HepG2 (cell line): ENCODE data around the gene PIP5KL1. TPM values are rescaled to one million over a fixed set of nuclear protein-coding genes. Genes with fewer than 3 reads are reported as not detected.
A peak's percentile ranks its signal among the peaks of the same experiment; 100 is the strongest.

ENCODE experiments used
- ADNP ChIP-seq: sonication (generic); formaldehyde crosslinking; IDR thresholded peaks from 2 replicates; pipeline ENCODE4 v1.4.0; 2020; ENCODE audit warnings: missing genetic modification reagents
- BRD4 ChIP-seq: sonication (generic); formaldehyde crosslinking; IDR thresholded peaks from 2 replicates; pipeline ENCODE4 v1.4.0; 2020; ENCODE audit warnings: missing genetic modification reagents
- GATAD1 ChIP-seq: IDR thresholded peaks from 2 replicates; pipeline ENCODE4 v1.6.1; 2016; ENCODE audit warnings: missing genetic modification reagents, missing compliant biosample characterization
- GPN1 ChIP-seq: sonication (generic); formaldehyde crosslinking; IDR thresholded peaks from 2 replicates; pipeline ENCODE4 v1.5.1; 2020; ENCODE audit warnings: missing genetic modification reagents, borderline replicate concordance
- HHEX ChIP-seq: IDR thresholded peaks from 2 replicates; pipeline ENCODE4 v1.6.1; 2016; ENCODE audit warnings: control low read depth
- NFYC ChIP-seq: IDR thresholded peaks from 2 replicates; pipeline ENCODE4 v1.6.1; 2016; ENCODE audit warnings: missing genetic modification reagents, missing compliant biosample characterization
- NR2C2 ChIP-seq: sonication (generic); formaldehyde crosslinking; IDR thresholded peaks from 2 replicates; pipeline ENCODE4 v1.4.0; 2020; ENCODE audit warnings: missing genetic modification reagents, mild to moderate bottlenecking, moderate library complexity, borderline replicate concordance
- RFXANK ChIP-seq: IDR thresholded peaks from 2 replicates; pipeline ENCODE4 v1.6.1; 2016
- SP5 ChIP-seq: IDR thresholded peaks from 2 replicates; pipeline ENCODE4 v1.6.1; 2016; ENCODE audit warnings: low read depth, borderline replicate concordance
- SRF ChIP-seq: IDR thresholded peaks from 2 replicates; pipeline ENCODE4 v1.6.1; 2011; ENCODE audit warnings: mild to moderate bottlenecking, low read depth, low read length, moderate library complexity
- SRSF4 ChIP-seq: fragments of 200-400 bp; formaldehyde crosslinking; IDR thresholded peaks from one replicate; pipeline ENCODE4 v1.6.1; 2018; ENCODE audit warnings: mild to moderate bottlenecking, low read depth, low read length, moderate library complexity; ENCODE audit not compliant: poor library complexity, severe bottlenecking
- THAP11 ChIP-seq: IDR thresholded peaks from 2 replicates; pipeline ENCODE4 v1.6.1; 2016; ENCODE audit warnings: missing biosample characterization, missing genetic modification reagents
- U2AF1 ChIP-seq: fragments of 200-400 bp; formaldehyde crosslinking; optimal IDR thresholded peaks from 2 replicates; pipeline ENCODE3; 2017; ENCODE audit warnings: mild to moderate bottlenecking, low read depth, low read length
- ZFP62 ChIP-seq: sonication (generic); formaldehyde crosslinking; IDR thresholded peaks from 2 replicates; pipeline ENCODE4 v1.4.0; 2020; ENCODE audit warnings: missing genetic modification reagents
- ZNF263 ChIP-seq: sonication (generic); formaldehyde crosslinking; IDR thresholded peaks from 2 replicates; pipeline ENCODE4 v1.4.0; 2020; ENCODE audit warnings: missing genetic modification reagents
- ZNF451 ChIP-seq: sonication (generic); formaldehyde crosslinking; IDR thresholded peaks from 2 replicates; pipeline ENCODE4 v1.5.0; 2020; ENCODE audit warnings: mild to moderate bottlenecking, missing genetic modification reagents
- ZNF572 ChIP-seq: sonication (generic); formaldehyde crosslinking; IDR thresholded peaks from 2 replicates; pipeline ENCODE4 v1.5.1; 2020; ENCODE audit warnings: mild to moderate bottlenecking, missing genetic modification reagents
- ZNF619 ChIP-seq: sonication (generic); formaldehyde crosslinking; IDR thresholded peaks from 2 replicates; pipeline ENCODE4 v1.4.0; 2020; ENCODE audit warnings: mild to moderate bottlenecking, missing genetic modification reagents
- ZNF652 ChIP-seq: IDR thresholded peaks from 2 replicates; pipeline ENCODE4 v1.6.1; 2016; ENCODE audit warnings: low read depth, borderline replicate concordance
- ZNF672 ChIP-seq: sonication (generic); formaldehyde crosslinking; IDR thresholded peaks from 2 replicates; pipeline ENCODE4 v1.8.1; 2022; ENCODE audit warnings: missing genetic modification reagents
- polyA plus RNA-seq, 8 experiments: library from polyadenylated mRNA; depleted of rRNA in 3 of 8; stranded (reverse) in 7 of 8; unstranded in 1 of 8; fragments of >200 nt; fragmentation: Illumina TruSeq in 4 of 8; extraction: Trizol in 4 of 8; gene quantifications; 2 replicates each; pipeline versions ENCODE4 v1.2.1 to v1.2.3, GENCODE V29; 2011 to 2016; ENCODE audit warnings: low read depth in 4 of 8, missing spikeins in 1 of 8, mixed read lengths in 1 of 8; ENCODE audit not compliant: insufficient read depth in 1 of 8
- total RNA-seq, 5 experiments: library from RNA; depleted of rRNA; stranded (reverse); fragments of >200 nt; fragmentation: Illumina TruSeq; extraction: Trizol; gene quantifications; 2 replicates each; pipeline ENCODE4 v1.2.3, GENCODE V29; 2016; ENCODE audit warnings: low read depth in 1 of 5
- TF ChIP-seq, protein P1 (sequence below): sonication (generic); formaldehyde crosslinking; IDR thresholded peaks from 2 replicates; pipeline ENCODE4 v1.4.0; 2020; ENCODE audit warnings: mild to moderate bottlenecking, low read depth, missing genetic modification reagents
- TF ChIP-seq, protein P2 (sequence below): sonication (generic); formaldehyde crosslinking; IDR thresholded peaks from 2 replicates; pipeline ENCODE4 v1.5.0; 2020; ENCODE audit warnings: missing genetic modification reagents, mild to moderate bottlenecking, borderline replicate concordance
- TF ChIP-seq, protein P3 (sequence below): sonication (generic); formaldehyde crosslinking; IDR thresholded peaks from 2 replicates; pipeline ENCODE4 v1.5.1; 2020; ENCODE audit warnings: mild to moderate bottlenecking, missing genetic modification reagents, moderate library complexity
- TF ChIP-seq, protein P4 (sequence below): sonication (generic); formaldehyde crosslinking; IDR thresholded peaks from 2 replicates; pipeline ENCODE4 v1.9.0; 2021; ENCODE audit warnings: missing genetic modification reagents, borderline replicate concordance
- TF ChIP-seq, protein P5 (sequence below): sonication (generic); formaldehyde crosslinking; IDR thresholded peaks from 2 replicates; pipeline ENCODE4 v1.5.1; 2020; ENCODE audit warnings: missing genetic modification reagents, mild to moderate bottlenecking, borderline replicate concordance

PIP5KL1 gene
- total and polyA plus RNA-seq, 2 of the 13 experiments (the other 11 are each of a cell fraction or from before 2014, with no cell fraction given): 0.20 to 0.49 TPM

DNA sequence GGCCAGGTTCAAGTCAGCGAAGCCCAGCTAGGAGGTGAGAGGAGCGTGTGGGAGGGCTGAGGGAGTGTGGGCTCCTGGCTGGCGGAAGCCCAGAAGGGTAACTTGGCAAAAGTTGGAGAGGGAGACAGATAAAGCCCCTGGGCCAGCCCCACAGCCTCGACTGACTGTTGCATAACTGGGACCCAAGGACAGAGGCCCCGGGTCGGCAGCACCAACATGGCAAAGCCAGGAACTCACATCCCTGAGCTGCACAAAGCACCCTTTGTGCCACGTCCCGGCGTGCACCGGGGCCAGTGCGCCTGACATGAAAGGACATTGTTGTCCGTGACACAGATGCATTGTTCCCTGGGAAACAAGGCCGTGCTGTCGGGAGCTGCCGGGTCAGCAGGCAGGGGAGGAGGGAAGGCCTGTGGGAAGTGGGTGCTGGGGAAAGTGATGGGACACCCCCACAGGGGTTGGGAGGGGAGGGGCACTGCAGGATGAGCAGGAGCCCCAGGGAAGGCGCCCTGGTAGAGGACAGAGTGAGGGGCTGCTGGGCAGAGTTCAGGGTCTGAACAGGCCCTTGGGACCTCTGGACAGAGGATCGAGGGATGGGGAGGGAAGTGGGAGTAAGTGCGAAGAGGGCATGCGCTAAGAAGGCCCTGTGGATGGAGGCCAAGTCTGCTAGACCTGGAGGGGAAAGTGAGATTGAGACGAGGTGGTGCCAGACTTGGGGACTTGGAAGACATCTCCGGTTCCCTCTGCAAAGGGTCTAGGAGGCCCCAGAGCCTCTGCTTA is 20.1 kb upstream of the PIP5KL1 start (continued):
- TF ChIP-seq, protein P1, sequence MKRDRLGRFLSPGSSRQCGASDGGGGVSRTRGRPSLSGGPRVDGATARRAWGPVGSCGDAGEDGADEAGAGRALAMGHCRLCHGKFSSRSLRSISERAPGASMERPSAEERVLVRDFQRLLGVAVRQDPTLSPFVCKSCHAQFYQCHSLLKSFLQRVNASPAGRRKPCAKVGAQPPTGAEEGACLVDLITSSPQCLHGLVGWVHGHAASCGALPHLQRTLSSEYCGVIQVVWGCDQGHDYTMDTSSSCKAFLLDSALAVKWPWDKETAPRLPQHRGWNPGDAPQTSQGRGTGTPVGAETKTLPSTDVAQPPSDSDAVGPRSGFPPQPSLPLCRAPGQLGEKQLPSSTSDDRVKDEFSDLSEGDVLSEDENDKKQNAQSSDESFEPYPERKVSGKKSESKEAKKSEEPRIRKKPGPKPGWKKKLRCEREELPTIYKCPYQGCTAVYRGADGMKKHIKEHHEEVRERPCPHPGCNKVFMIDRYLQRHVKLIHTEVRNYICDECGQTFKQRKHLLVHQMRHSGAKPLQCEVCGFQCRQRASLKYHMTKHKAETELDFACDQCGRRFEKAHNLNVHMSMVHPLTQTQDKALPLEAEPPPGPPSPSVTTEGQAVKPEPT (CRISPR knock-in tag): no peak
- TF ChIP-seq ZFP62 (CRISPR knock-in tag): no peak
- TF ChIP-seq, protein P2, sequence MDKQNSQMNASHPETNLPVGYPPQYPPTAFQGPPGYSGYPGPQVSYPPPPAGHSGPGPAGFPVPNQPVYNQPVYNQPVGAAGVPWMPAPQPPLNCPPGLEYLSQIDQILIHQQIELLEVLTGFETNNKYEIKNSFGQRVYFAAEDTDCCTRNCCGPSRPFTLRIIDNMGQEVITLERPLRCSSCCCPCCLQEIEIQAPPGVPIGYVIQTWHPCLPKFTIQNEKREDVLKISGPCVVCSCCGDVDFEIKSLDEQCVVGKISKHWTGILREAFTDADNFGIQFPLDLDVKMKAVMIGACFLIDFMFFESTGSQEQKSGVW (CRISPR knock-in tag): no peak
- TF ChIP-seq BRD4: no peak; the same call in 1 of the 2 replicates
- TF ChIP-seq ZNF263 (CRISPR knock-in tag): peak; percentile 68
- TF ChIP-seq SRF: peak; percentile 47; the same call in 1 of the 2 replicates
- TF ChIP-seq ZNF619 (CRISPR knock-in tag): 0 out of 2 replicates have a peak, but pooled peaks have one; percentile 75
- peak; percentile 72 for TF ChIP-seq GATAD1 (CRISPR knock-in tag)
- peak; percentile 88 for TF ChIP-seq THAP11 (CRISPR knock-in tag)
- peak; percentile 73 for TF ChIP-seq U2AF1
- TF ChIP-seq, protein P3, sequence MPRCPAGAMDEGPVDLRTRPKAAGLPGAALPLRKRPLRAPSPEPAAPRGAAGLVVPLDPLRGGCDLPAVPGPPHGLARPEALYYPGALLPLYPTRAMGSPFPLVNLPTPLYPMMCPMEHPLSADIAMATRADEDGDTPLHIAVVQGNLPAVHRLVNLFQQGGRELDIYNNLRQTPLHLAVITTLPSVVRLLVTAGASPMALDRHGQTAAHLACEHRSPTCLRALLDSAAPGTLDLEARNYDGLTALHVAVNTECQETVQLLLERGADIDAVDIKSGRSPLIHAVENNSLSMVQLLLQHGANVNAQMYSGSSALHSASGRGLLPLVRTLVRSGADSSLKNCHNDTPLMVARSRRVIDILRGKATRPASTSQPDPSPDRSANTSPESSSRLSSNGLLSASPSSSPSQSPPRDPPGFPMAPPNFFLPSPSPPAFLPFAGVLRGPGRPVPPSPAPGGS (CRISPR knock-in tag): peak; percentile 89; the same call in 1 of the 2 replicates
- TF ChIP-seq ZNF572 (CRISPR knock-in tag): no peak
- TF ChIP-seq NR2C2 (CRISPR knock-in tag): peak; percentile 90
- no peak for TF ChIP-seq SRSF4
- TF ChIP-seq, protein P4, sequence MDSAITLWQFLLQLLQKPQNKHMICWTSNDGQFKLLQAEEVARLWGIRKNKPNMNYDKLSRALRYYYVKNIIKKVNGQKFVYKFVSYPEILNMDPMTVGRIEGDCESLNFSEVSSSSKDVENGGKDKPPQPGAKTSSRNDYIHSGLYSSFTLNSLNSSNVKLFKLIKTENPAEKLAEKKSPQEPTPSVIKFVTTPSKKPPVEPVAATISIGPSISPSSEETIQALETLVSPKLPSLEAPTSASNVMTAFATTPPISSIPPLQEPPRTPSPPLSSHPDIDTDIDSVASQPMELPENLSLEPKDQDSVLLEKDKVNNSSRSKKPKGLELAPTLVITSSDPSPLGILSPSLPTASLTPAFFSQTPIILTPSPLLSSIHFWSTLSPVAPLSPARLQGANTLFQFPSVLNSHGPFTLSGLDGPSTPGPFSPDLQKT (CRISPR knock-in tag): no peak
- TF ChIP-seq RFXANK (CRISPR knock-in tag): no peak
- no peak for TF ChIP-seq ADNP (CRISPR knock-in tag)
- TF ChIP-seq HHEX: no peak
- no peak for TF ChIP-seq GPN1 (CRISPR knock-in tag)
- peak; percentile 75 for TF ChIP-seq SP5 (CRISPR knock-in tag)
- TF ChIP-seq, protein P5, sequence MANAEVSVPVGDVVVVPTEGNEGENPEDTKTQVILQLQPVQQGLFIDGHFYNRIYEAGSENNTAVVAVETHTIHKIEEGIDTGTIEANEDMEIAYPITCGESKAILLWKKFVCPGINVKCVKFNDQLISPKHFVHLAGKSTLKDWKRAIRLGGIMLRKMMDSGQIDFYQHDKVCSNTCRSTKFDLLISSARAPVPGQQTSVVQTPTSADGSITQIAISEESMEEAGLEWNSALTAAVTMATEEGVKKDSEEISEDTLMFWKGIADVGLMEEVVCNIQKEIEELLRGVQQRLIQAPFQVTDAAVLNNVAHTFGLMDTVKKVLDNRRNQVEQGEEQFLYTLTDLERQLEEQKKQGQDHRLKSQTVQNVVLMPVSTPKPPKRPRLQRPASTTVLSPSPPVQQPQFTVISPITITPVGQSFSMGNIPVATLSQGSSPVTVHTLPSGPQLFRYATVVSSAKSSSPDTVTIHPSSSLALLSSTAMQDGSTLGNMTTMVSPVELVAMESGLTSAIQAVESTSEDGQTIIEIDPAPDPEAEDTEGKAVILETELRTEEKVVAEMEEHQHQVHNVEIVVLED (CRISPR knock-in tag): peak; percentile 72
- peak; percentile 45; the same call in 1 of the 2 replicates for TF ChIP-seq ZNF652 (CRISPR knock-in tag)
- no peak; the same call in 1 of the 2 replicates for TF ChIP-seq NFYC (CRISPR knock-in tag)
- TF ChIP-seq ZNF451 (CRISPR knock-in tag): peak; percentile 66; the same call in 1 of the 2 replicates
- no peak for TF ChIP-seq ZNF672
